Endothelial cell (in vitro differentiated cells): ENCODE data around the gene OR6M1. TPM values are rescaled to one million over a fixed set of nuclear protein-coding genes. Genes with fewer than 3 reads are reported as not detected.

Experiments
- DNase-seq: peaks from one replicate; pipeline ENCODE4 v3.0.0; 2021; ENCODE audit warnings: low spot score
- H3K27ac Mint-ChIP-seq: one replicate; pipeline ENCODE4 v1.8.0; 2021; ENCODE audit warnings: mixed read lengths, inconsistent platforms; ENCODE audit not compliant: unreplicated experiment
- H3K27me3 Mint-ChIP-seq: one replicate; pipeline ENCODE4 v1.8.0; 2021; ENCODE audit warnings: mild to moderate bottlenecking, moderate library complexity, mixed read lengths, inconsistent platforms; ENCODE audit not compliant: unreplicated experiment
- H3K36me3 Mint-ChIP-seq: one replicate; pipeline ENCODE4 v1.8.0; 2021; ENCODE audit warnings: mild to moderate bottlenecking, low read depth, mixed read lengths, inconsistent platforms; ENCODE audit not compliant: unreplicated experiment
- H3K4me1 Mint-ChIP-seq: one replicate; pipeline ENCODE4 v1.8.0; 2021; ENCODE audit warnings: mild to moderate bottlenecking, mixed read lengths, inconsistent platforms; ENCODE audit not compliant: unreplicated experiment
- H3K4me3 Mint-ChIP-seq: one replicate; pipeline ENCODE4 v1.8.0; 2021; ENCODE audit warnings: mild to moderate bottlenecking, mixed read lengths, inconsistent platforms; ENCODE audit not compliant: unreplicated experiment
- H3K9me3 Mint-ChIP-seq: one replicate; pipeline ENCODE4 v1.8.0; 2021; ENCODE audit warnings: mixed read lengths, inconsistent platforms; ENCODE audit not compliant: unreplicated experiment
- total RNA-seq: library from RNA; stranded (reverse); fragmentation: NEBNext Ultra II Directional; extraction: Animal tissue kit (Norgen Biotek cat#: 25700); gene quantifications from one replicate; pipeline ENCODE4 v1.2.1, GENCODE V29; 2021; ENCODE audit not compliant: unreplicated experiment
- TF ChIP-seq, protein P1 (sequence below): fragments of 200-600 bp; sonication (generic); IDR thresholded peaks from one replicate; pipeline ENCODE4 v1.5.0; 2021; ENCODE audit warnings: antibody characterized with exemption; ENCODE audit not compliant: unreplicated experiment

The OR6M1 gene
- total RNA-seq, 1 donor from 2014 or later = not detected

DNA sequence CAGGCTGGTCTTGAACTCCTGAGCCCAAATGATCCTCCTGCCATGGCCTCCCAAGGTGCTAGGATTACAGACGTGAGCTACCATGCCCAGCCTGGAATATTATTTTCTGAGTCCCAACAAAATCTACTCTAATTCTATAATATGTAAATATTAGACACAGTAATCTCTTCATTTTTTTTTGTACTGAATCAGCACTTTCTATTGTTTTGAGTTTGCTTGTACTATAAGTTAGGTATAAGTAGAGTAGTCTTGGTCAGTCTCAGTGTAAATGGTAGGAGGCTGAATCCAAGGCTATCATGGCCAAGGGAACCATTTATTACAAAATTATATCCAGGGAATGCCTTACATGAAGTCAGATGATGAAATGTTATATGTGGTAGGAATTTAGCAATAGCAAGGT is 32.2 kb downstream of the OR6M1 start:
- Mint-ChIP-seq H3K27ac (no peak overlapping the region), H3K27me3 (no peaks in the 10 kb centered on the region), H3K36me3 (peaks cover under 1% of the 10 kb centered on the region), H3K9me3 (no peaks in the 10 kb centered on the region), H3K4me3 (no peak overlapping the region), H3K4me1 (peaks cover 4% of the 10 kb centered on the region)
- no peak for DNase-seq
- TF ChIP-seq, protein P1, sequence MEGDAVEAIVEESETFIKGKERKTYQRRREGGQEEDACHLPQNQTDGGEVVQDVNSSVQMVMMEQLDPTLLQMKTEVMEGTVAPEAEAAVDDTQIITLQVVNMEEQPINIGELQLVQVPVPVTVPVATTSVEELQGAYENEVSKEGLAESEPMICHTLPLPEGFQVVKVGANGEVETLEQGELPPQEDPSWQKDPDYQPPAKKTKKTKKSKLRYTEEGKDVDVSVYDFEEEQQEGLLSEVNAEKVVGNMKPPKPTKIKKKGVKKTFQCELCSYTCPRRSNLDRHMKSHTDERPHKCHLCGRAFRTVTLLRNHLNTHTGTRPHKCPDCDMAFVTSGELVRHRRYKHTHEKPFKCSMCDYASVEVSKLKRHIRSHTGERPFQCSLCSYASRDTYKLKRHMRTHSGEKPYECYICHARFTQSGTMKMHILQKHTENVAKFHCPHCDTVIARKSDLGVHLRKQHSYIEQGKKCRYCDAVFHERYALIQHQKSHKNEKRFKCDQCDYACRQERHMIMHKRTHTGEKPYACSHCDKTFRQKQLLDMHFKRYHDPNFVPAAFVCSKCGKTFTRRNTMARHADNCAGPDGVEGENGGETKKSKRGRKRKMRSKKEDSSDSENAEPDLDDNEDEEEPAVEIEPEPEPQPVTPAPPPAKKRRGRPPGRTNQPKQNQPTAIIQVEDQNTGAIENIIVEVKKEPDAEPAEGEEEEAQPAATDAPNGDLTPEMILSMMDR = no peak

DNA sequence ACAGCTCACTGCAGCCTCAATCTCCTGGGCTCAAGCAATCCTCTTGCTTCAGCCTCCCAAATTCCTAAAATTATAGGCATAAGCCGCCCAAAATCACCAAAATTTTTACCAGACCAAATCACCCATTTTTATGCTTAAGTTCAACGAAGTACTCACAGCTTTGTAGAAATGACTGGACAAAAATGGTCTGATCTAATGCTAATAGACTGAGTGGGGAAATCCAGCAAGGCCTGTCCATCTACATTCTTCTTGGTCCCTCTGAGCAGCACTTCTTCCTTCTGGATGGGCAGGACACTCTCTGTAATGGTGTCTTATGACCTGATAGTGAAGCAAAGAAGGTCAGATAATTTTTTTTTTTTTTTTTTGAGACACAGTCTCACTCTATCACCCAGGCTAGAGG is 33.1 kb downstream of the OR6M1 start:
- H3K36me3 Mint-ChIP-seq = no peaks in the 10 kb centered on the region
- no peak overlapping the region for H3K4me3 Mint-ChIP-seq
- DNase-seq = no peak
- peaks cover 3% of the 10 kb centered on the region for H3K4me1 Mint-ChIP-seq
- no peaks in the 10 kb centered on the region for H3K27me3 Mint-ChIP-seq
- no peak overlapping the region for H3K27ac Mint-ChIP-seq
- TF ChIP-seq, protein P1 = no peak
- no peaks in the 10 kb centered on the region for H3K9me3 Mint-ChIP-seq

DNA sequence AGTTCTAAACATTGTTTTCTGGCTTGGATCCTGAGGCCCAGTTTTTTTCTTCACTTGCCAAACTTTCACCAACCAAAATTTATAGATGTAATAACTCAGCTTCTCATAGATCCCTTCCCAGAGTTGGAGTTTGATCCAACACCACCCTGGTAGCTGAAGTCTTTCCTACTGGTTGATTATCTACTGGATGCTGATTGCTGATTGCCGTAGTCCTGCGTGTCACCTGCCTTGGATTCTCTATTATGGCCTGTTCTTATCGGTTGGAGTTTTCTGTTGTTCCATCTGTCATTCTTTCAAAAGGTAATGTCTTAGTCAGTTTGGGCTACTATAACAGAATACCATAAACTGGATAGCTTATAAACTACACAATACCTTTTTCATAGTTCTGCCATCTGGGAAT is 34.5 kb downstream of the OR6M1 start:
- H3K27me3 Mint-ChIP-seq = no peaks in the 10 kb centered on the region
- TF ChIP-seq, protein P1 = no peak
- no peaks in the 10 kb centered on the region for H3K36me3 Mint-ChIP-seq
- peaks cover 3% of the 10 kb centered on the region for H3K4me1 Mint-ChIP-seq
- H3K27ac Mint-ChIP-seq = no peak overlapping the region
- DNase-seq = no peak
- no peaks in the 10 kb centered on the region for H3K9me3 Mint-ChIP-seq
- H3K4me3 Mint-ChIP-seq = no peak overlapping the region

DNA sequence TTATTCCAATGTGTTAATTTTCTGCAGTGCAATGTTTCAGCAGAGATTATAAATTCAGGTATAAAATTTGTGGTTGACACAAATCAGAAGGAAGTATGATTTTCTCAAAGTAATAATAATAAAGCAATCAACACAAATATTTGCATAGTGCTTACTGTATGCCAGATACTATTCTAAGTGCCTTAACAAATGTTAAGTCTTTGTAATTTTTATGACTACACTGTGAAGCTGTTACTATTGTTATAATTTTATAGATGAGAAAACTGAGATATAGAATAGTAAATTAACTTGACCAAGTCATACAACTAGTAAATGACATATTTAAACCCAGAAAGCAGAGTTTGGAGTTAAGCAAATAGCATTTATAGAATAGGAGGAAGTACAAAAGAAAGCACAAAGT is 35.4 kb downstream of the OR6M1 start:
- H3K27ac Mint-ChIP-seq = no peak overlapping the region
- H3K36me3 Mint-ChIP-seq = no peaks in the 10 kb centered on the region
- no peak for DNase-seq
- no peak overlapping the region for H3K4me3 Mint-ChIP-seq
- TF ChIP-seq, protein P1 = no peak
- H3K9me3 Mint-ChIP-seq = no peaks in the 10 kb centered on the region
- peaks cover 3% of the 10 kb centered on the region for H3K4me1 Mint-ChIP-seq
- H3K27me3 Mint-ChIP-seq = no peaks in the 10 kb centered on the region

DNA sequence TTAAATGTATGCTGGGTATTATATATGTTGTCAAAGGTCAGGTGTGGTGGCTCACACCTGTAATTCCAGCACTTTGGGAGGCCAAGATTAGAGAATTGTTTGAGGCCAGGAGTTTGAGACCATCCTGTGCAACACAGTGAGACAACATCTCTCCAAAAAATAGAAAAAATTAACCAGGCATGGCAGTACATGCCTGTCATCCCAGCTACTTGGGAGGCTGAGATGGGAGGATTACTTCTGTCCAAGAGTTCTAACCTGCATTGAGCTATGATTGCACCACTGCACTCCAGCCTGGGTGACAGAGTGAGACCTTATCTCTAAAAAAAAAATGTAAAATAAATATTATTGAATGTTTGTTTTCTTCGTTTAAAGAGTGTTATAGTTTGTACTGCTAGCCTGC is 40.5 kb downstream of the OR6M1 start:
- DNase-seq = no peak
- Mint-ChIP-seq H3K27me3 (no peaks in the 10 kb centered on the region), H3K27ac (no peak overlapping the region), H3K4me3 (no peak overlapping the region), H3K4me1 (no peaks in the 10 kb centered on the region), H3K36me3 (peaks cover 5% of the 10 kb centered on the region), H3K9me3 (peaks cover 7% of the 10 kb centered on the region)
- TF ChIP-seq, protein P1 = no peak
